ENCODE data around the gene PRMT5. TPM values are rescaled to one million over a fixed set of nuclear protein-coding genes. Genes with fewer than 3 reads are reported as not detected.
"Not testable (repeated sequence)": the region's sequence is repeated elsewhere in the genome, so short reads cannot be mapped to it uniquely, and the experiment has no call there.

The PRMT5 gene
- polyA plus RNA-seq, 1 donor (not counting 4 experiments of a cell fraction or from before 2014, with no cell fraction given) = 241 TPM

DNA sequence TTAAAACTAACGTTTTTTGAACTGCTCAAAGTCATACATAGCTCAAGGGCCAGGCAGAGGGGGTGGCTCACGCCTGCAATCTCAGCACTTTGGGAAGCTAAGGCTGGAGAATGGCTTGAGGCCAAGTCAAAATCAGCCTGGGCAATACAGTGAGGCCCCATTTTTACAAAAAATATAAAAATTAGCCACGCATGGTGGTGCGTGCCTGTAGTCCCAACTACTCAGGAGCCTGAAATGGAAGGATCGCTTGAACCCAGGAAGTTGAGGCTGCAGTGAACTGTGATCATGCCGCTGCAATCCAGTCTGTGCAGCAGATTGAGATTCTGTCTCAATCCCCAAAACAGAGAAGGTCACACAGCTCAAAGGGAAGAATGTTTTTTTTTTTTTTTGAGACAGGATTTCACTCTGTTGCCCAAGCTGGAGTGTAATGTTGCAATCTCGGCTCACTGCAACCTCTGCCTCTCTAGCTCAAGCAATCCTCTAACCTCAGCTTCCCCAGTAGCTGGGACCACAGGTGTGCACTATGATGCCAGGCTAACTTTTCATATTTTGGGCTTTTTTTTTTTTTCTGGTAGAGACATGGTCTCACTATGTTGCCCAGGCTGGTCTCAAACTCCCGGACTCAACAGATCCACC is 13.2 kb downstream of the PRMT5 start:
- Histone ChIP-seq H3K27ac (ENCODE audit: control insufficient read depth, insufficient read depth, low read length) (no peak overlapping the region), H3K9me1 (ENCODE audit: control insufficient read depth, extremely low read depth, insufficient read depth, low read length) (no peaks in the 10 kb centered on the region), H3K4me3 (ENCODE audit: control insufficient read depth in 2 of 3, extremely low read depth in 1 of 3, insufficient read depth in 2 of 3, low read depth in 1 of 3, low read length in 3 of 3) (no peak overlapping the region), H3K79me2 (ENCODE audit: control insufficient read depth, insufficient read depth, low read length) (peaks cover 34% of the 10 kb centered on the region), H3K9ac (ENCODE audit: control insufficient read depth, extremely low read depth, insufficient read depth, low read length) (no peak overlapping the region), H3K9me3 (ENCODE audit: control insufficient read depth, low read depth, low read length) (no peaks in the 10 kb centered on the region), H3K4me2 (ENCODE audit: control insufficient read depth, extremely low read depth, insufficient read depth, low read depth, low read length) (no peak overlapping the region), H3K27me3 (ENCODE audit: control insufficient read depth, extremely low read depth, insufficient read depth, low read length) (no peaks in the 10 kb centered on the region), H4K20me1 (ENCODE audit: control insufficient read depth, extremely low read depth, insufficient read depth, low read length) (no peaks in the 10 kb centered on the region), H2AFZ (ENCODE audit: control insufficient read depth, low read length) (no peak overlapping the region), H3K4me1 (ENCODE audit: control insufficient read depth, extremely low read depth, insufficient read depth, low read length) (peaks cover 20% of the 10 kb centered on the region), H3K36me3 (ENCODE audit: control insufficient read depth in 2 of 2, extremely low read depth in 1 of 2, insufficient read depth in 2 of 2, low read length in 2 of 2) (peaks cover 9 to 12% of the 10 kb centered on the region in 2 experiments)
- no peak for DNase-seq (ENCODE audit: low read depth, low spot score)
- dilution Hi-C loops (cut with MboI; ENCODE audit: extremely low pct_ligation_motif_present, low sequenced_read_pairs) = no loop called here
- FAIRE-seq = no peak
- TF ChIP-seq, protein P1, sequence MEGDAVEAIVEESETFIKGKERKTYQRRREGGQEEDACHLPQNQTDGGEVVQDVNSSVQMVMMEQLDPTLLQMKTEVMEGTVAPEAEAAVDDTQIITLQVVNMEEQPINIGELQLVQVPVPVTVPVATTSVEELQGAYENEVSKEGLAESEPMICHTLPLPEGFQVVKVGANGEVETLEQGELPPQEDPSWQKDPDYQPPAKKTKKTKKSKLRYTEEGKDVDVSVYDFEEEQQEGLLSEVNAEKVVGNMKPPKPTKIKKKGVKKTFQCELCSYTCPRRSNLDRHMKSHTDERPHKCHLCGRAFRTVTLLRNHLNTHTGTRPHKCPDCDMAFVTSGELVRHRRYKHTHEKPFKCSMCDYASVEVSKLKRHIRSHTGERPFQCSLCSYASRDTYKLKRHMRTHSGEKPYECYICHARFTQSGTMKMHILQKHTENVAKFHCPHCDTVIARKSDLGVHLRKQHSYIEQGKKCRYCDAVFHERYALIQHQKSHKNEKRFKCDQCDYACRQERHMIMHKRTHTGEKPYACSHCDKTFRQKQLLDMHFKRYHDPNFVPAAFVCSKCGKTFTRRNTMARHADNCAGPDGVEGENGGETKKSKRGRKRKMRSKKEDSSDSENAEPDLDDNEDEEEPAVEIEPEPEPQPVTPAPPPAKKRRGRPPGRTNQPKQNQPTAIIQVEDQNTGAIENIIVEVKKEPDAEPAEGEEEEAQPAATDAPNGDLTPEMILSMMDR (optimal IDR thresholded peaks at IDR 0.05 in 1 of 3, IDR thresholded peaks at IDR 0.05 in 1 of 3, conservative IDR thresholded peaks at IDR 0.05 in 1 of 3; ENCODE audit: extremely low read depth in 1 of 3, insufficient read depth in 2 of 3, low read length in 3 of 3) = no peak
- TF ChIP-seq EZH2 (IDR thresholded peaks at IDR 0.05; ENCODE audit: low read length) = no peak

GRCh38 chr14:22914836-22915235 is 14.3 kb downstream of the PRMT5 start:
- FAIRE-seq; H3K4me3 ChIP-seq (ENCODE audit: control insufficient read depth in 2 of 3, extremely low read depth in 1 of 3, insufficient read depth in 2 of 3, low read depth in 1 of 3, low read length in 3 of 3); H3K27me3 ChIP-seq (ENCODE audit: control insufficient read depth, extremely low read depth, insufficient read depth, low read length); H3K9ac ChIP-seq (ENCODE audit: control insufficient read depth, extremely low read depth, insufficient read depth, low read length); H3K9me1 ChIP-seq (ENCODE audit: control insufficient read depth, extremely low read depth, insufficient read depth, low read length); H4K20me1 ChIP-seq (ENCODE audit: control insufficient read depth, extremely low read depth, insufficient read depth, low read length); H3K4me2 ChIP-seq (ENCODE audit: control insufficient read depth, extremely low read depth, insufficient read depth, low read depth, low read length); H3K36me3 ChIP-seq (ENCODE audit: control insufficient read depth in 2 of 2, extremely low read depth in 1 of 2, insufficient read depth in 2 of 2, low read length in 2 of 2); H2AFZ ChIP-seq (ENCODE audit: control insufficient read depth, low read length); dilution Hi-C loops (cut with MboI; ENCODE audit: extremely low pct_ligation_motif_present, low sequenced_read_pairs); H3K27ac ChIP-seq (ENCODE audit: control insufficient read depth, insufficient read depth, low read length); DNase-seq (ENCODE audit: low read depth, low spot score); H3K9me3 ChIP-seq (ENCODE audit: control insufficient read depth, low read depth, low read length): not testable (repeated sequence)
- peaks cover 14% of the 10 kb centered on the region for H3K4me1 ChIP-seq (ENCODE audit: control insufficient read depth, extremely low read depth, insufficient read depth, low read length)
- H3K79me2 ChIP-seq (ENCODE audit: control insufficient read depth, insufficient read depth, low read length) = peaks cover 34% of the 10 kb centered on the region

DNA sequence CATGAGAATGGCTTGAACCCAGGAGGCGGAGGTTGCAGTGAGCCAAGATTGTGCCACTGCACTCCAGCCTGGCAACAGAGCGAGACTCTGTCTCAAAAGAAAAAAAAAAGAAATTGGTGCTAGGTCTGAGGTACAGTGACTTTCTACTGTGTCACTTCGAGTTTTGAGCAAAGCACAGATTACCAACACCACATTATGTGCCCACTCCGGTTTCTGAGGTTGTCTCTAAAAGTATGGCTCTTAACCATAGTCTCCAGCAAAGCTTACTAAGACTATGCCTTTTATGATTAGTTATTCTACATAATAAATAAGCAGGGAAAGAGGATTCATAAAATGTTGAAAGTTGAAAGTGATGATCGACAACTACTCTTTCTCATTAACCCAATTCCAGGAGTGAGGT is 18.3 kb downstream of the PRMT5 start:
- Histone ChIP-seq H3K9ac (ENCODE audit: control insufficient read depth, extremely low read depth, insufficient read depth, low read length) (no peak overlapping the region), H3K4me2 (ENCODE audit: control insufficient read depth, extremely low read depth, insufficient read depth, low read depth, low read length) (no peak overlapping the region), H4K20me1 (ENCODE audit: control insufficient read depth, extremely low read depth, insufficient read depth, low read length) (no peaks in the 10 kb centered on the region), H2AFZ (ENCODE audit: control insufficient read depth, low read length) (no peak overlapping the region), H3K9me1 (ENCODE audit: control insufficient read depth, extremely low read depth, insufficient read depth, low read length) (no peaks in the 10 kb centered on the region), H3K27me3 (ENCODE audit: control insufficient read depth, extremely low read depth, insufficient read depth, low read length) (no peaks in the 10 kb centered on the region), H3K36me3 (ENCODE audit: control insufficient read depth in 2 of 2, extremely low read depth in 1 of 2, insufficient read depth in 2 of 2, low read length in 2 of 2) (peaks cover 12 to 15% of the 10 kb centered on the region in 2 experiments), H3K27ac (ENCODE audit: control insufficient read depth, insufficient read depth, low read length) (no peak overlapping the region), H3K9me3 (ENCODE audit: control insufficient read depth, low read depth, low read length) (no peaks in the 10 kb centered on the region), H3K4me1 (ENCODE audit: control insufficient read depth, extremely low read depth, insufficient read depth, low read length) (no peaks in the 10 kb centered on the region), H3K79me2 (ENCODE audit: control insufficient read depth, insufficient read depth, low read length) (peaks cover 16% of the 10 kb centered on the region), H3K4me3 (ENCODE audit: control insufficient read depth in 2 of 3, extremely low read depth in 1 of 3, insufficient read depth in 2 of 3, low read depth in 1 of 3, low read length in 3 of 3) (no peak overlapping the region)
- DNase-seq (ENCODE audit: low read depth, low spot score) = no peak
- dilution Hi-C loops (cut with MboI; ENCODE audit: extremely low pct_ligation_motif_present, low sequenced_read_pairs) = no loop called here
- no peak for FAIRE-seq
- TF ChIP-seq, protein P1 (optimal IDR thresholded peaks at IDR 0.05 in 1 of 3, IDR thresholded peaks at IDR 0.05 in 1 of 3, conservative IDR thresholded peaks at IDR 0.05 in 1 of 3; ENCODE audit: extremely low read depth in 1 of 3, insufficient read depth in 2 of 3, low read length in 3 of 3) = no peak
- TF ChIP-seq EZH2 (IDR thresholded peaks at IDR 0.05; ENCODE audit: low read length) = no peak
